ENCODE results near the gene TPD52L3.

- no peak for TF ChIP-seq EZH2 (optimal IDR thresholded peaks at IDR 0.05; ENCODE audit: low read depth, low read length)
- TF ChIP-seq CTCF (IDR thresholded peaks at IDR 0.05; ENCODE audit: low read length): no peak
- TF ChIP-seq EZH2phosphoT487 (IDR thresholded peaks at IDR 0.05; ENCODE audit: low read length): no peak
Observed at GRCh38 chr9:6304232-6304631, 23.9 kb upstream of the TPD52L3 start.
